H1 (cell line): ENCODE results near the gene CDH12. TPM values are rescaled to one million over a fixed set of nuclear protein-coding genes. Genes with fewer than 3 reads are reported as not detected.

Experiments
- CTCF ChIA-PET: fragments of 300-600 bp; sonication (Branson Sonifier 250); formaldehyde crosslinking; loops from one replicate; lab custom pipeline; 2021; ENCODE audit not compliant: partially characterized antibody; lab: Charles Lee
- POLR2A ChIA-PET: fragments of 300-600 bp; sonication (Branson Sonifier 250); formaldehyde crosslinking; loops from one replicate; lab custom pipeline; 2021; ENCODE audit warnings: inconsistent platforms; ENCODE audit not compliant: partially characterized antibody; lab: Charles Lee
- DNase-seq, 2 experiments: peaks; one replicate each; pipeline versions ENCODE4 v3.0.0 to v3.0.0-alpha.2; 2010 to 2022; ENCODE audit warnings: low spot score in 2 of 2, low read depth in 1 of 2, mixed read lengths in 1 of 2
- FAIRE-seq: peaks from 2 replicates; lab custom pipeline; 2011; peaks lifted over from hg19 to GRCh38; lab: Jason Lieb, UNC
- H2AFZ ChIP-seq: 2 replicates; pipeline ENCODE4 v1.8.1; 2012; ENCODE audit warnings: low read length, inconsistent platforms
- H2AK5ac ChIP-seq: 2 replicates; pipeline ENCODE4 v1.6.1; 2013; ENCODE audit warnings: low read depth, low read length
- H2BK120ac ChIP-seq: replicated peaks from 2 replicates; pipeline ENCODE3; 2013; ENCODE audit warnings: low read depth, low read length, inconsistent platforms
- H2BK12ac ChIP-seq: 2 replicates; pipeline ENCODE4 v1.6.1; 2013; ENCODE audit warnings: low read depth, low read length
- H2BK15ac ChIP-seq: 2 replicates; pipeline ENCODE4 v1.6.1; 2013; ENCODE audit warnings: low read length
- H2BK20ac ChIP-seq: 2 replicates; pipeline ENCODE4 v1.6.1; 2013; ENCODE audit warnings: low read length
- H2BK5ac ChIP-seq: 2 replicates; pipeline ENCODE4 v1.6.1; 2013; ENCODE audit warnings: low read depth, low read length
- H3K14ac ChIP-seq: 2 replicates; pipeline ENCODE4 v1.6.1; 2013; ENCODE audit warnings: inconsistent platforms; ENCODE audit not compliant: insufficient read length
- H3K18ac ChIP-seq: 2 replicates; pipeline ENCODE4 v1.6.1; 2013; ENCODE audit warnings: low read length; ENCODE audit errors: extremely low read depth
- H3K23ac ChIP-seq: 2 replicates; pipeline ENCODE4 v1.6.1; 2013; ENCODE audit warnings: inconsistent platforms; ENCODE audit not compliant: insufficient read length
- H3K23me2 ChIP-seq: 2 replicates; pipeline ENCODE4 v1.6.1; 2013; ENCODE audit warnings: low read depth, low read length
- H3K27ac ChIP-seq: 2 replicates; pipeline ENCODE4 v1.6.1; 2011; ENCODE audit warnings: low read depth, low read length, inconsistent platforms
- H3K27me3 ChIP-seq, 4 experiments: replicated peaks in 1 of 4; 1 replicate in 1 of 4; 2 replicates in 3 of 4; pipeline versions ENCODE4 v1.6.1 to v1.8.1; 2011 to 2013; ENCODE audit warnings: low read length in 3 of 4, mild to moderate bottlenecking in 3 of 4, inconsistent platforms in 2 of 4, mixed read lengths in 2 of 4, moderate library complexity in 1 of 4; ENCODE audit not compliant: control insufficient read depth in 3 of 4, insufficient read depth in 3 of 4; ENCODE audit errors: extremely low read depth in 1 of 4
- H3K36me3 ChIP-seq, 4 experiments: 2 replicates each; pipeline versions ENCODE4 v1.6.1 to v1.8.1; 2011 to 2013; ENCODE audit warnings: mild to moderate bottlenecking in 4 of 4, low read length in 3 of 4, moderate library complexity in 2 of 4, control low read depth in 1 of 4, inconsistent platforms in 1 of 4; ENCODE audit not compliant: insufficient read depth in 4 of 4, control insufficient read depth in 2 of 4
- H3K4ac ChIP-seq: replicated peaks from 2 replicates; pipeline ENCODE3; 2013; ENCODE audit warnings: low read length, low read depth, mixed read lengths, inconsistent platforms; ENCODE audit not compliant: insufficient read length
- H3K4me1 ChIP-seq, 4 experiments: replicated peaks in 1 of 4; 1 replicate in 1 of 4; 2 replicates in 3 of 4; pipeline versions ENCODE4 v1.6.1 to v1.8.1; 2011 to 2013; ENCODE audit warnings: low read length in 3 of 4, inconsistent platforms in 2 of 4, mixed read lengths in 1 of 4; ENCODE audit not compliant: insufficient read depth in 4 of 4, control insufficient read depth in 3 of 4
- H3K4me2 ChIP-seq, 2 experiments: 2 replicates each; pipeline versions ENCODE4 v1.6.1 to v1.8.1; 2011 to 2013; ENCODE audit warnings: low read depth in 2 of 2, low read length in 2 of 2, control low read depth in 1 of 2, inconsistent platforms in 1 of 2, mild to moderate bottlenecking in 1 of 2; ENCODE audit not compliant: insufficient read depth in 1 of 2
- H3K4me3 ChIP-seq, 4 experiments: fragments of 200-600, 300-600 bp in 1 of 4; sonication (generic), shearing (Covaris generic), sonication (Bioruptor Twin) in 1 of 4; 2 replicates each; pipeline versions ENCODE4 v1.5.1 to v1.8.1; 2011 to 2016; ENCODE audit warnings: low read length in 4 of 4, low read depth in 3 of 4, control low read depth in 2 of 4, inconsistent platforms in 2 of 4, mild to moderate bottlenecking in 2 of 4, mixed read lengths in 1 of 4, moderate library complexity in 1 of 4; ENCODE audit not compliant: insufficient read depth in 2 of 4; ENCODE audit errors: extremely low read depth in 1 of 4
- H3K56ac ChIP-seq: replicated peaks from 2 replicates; pipeline ENCODE3; 2013; ENCODE audit warnings: low read depth, mild to moderate bottlenecking, mixed read lengths, low read length, inconsistent platforms; ENCODE audit not compliant: insufficient read length
- H3K79me1 ChIP-seq: 2 replicates; pipeline ENCODE4 v1.6.1; 2013; ENCODE audit warnings: low read depth, low read length, control low read depth
- H3K79me2 ChIP-seq, 2 experiments: 2 replicates each; pipeline versions ENCODE4 v1.6.1 to v1.8.1; 2012 to 2013; ENCODE audit warnings: low read length in 2 of 2, mild to moderate bottlenecking in 2 of 2, inconsistent platforms in 1 of 2; ENCODE audit not compliant: insufficient read depth in 2 of 2, control insufficient read depth in 1 of 2
- H3K9ac ChIP-seq, 4 experiments: replicated peaks in 1 of 4; 1 replicate in 1 of 4; 2 replicates in 3 of 4; pipeline versions ENCODE4 v1.6.1 to v1.8.1; 2011 to 2013; ENCODE audit warnings: low read depth in 3 of 4, low read length in 3 of 4, control low read depth in 2 of 4, mild to moderate bottlenecking in 2 of 4, moderate library complexity in 2 of 4, inconsistent platforms in 1 of 4; ENCODE audit errors: extremely low read depth in 1 of 4
- H3K9me3 ChIP-seq, 2 experiments: 2 replicates each; pipeline versions ENCODE4 v1.6.1 to v1.8.1; 2012 to 2013; ENCODE audit warnings: mild to moderate bottlenecking in 2 of 2, moderate library complexity in 2 of 2, control low read depth in 1 of 2, inconsistent platforms in 1 of 2, low read depth in 1 of 2, low read length in 1 of 2, mixed read lengths in 1 of 2; ENCODE audit not compliant: insufficient read depth in 2 of 2
- H4K20me1 ChIP-seq, 2 experiments: replicated peaks in 1 of 2; 2 replicates each; pipeline versions ENCODE3 to v1.8.1; 2011 to 2013; ENCODE audit warnings: inconsistent platforms in 2 of 2, low read length in 2 of 2, mild to moderate bottlenecking in 1 of 2; ENCODE audit not compliant: insufficient read depth in 2 of 2, control insufficient read depth in 1 of 2
- H4K5ac ChIP-seq: 2 replicates; pipeline ENCODE4 v1.6.1; 2013; ENCODE audit warnings: low read length, low read depth, mixed read lengths, inconsistent platforms; ENCODE audit not compliant: insufficient read length
- H4K8ac ChIP-seq: 2 replicates; pipeline ENCODE4 v1.8.0; 2013; ENCODE audit warnings: mild to moderate bottlenecking, moderate library complexity, low read length, inconsistent platforms; ENCODE audit not compliant: insufficient read depth; ENCODE audit errors: extremely low read depth
- H4K91ac ChIP-seq: replicated peaks from 2 replicates; pipeline ENCODE3; 2013; ENCODE audit warnings: low read length, mixed read lengths, inconsistent platforms; ENCODE audit not compliant: insufficient read length
- BCL11A ChIP-seq, 2 experiments: IDR thresholded peaks; one replicate each; pipeline ENCODE4 v1.6.1; 2011; ENCODE audit warnings: low read depth in 2 of 2, low read length in 2 of 2, mild to moderate bottlenecking in 2 of 2
- CBX5 ChIP-seq: fragments of 300-800, 300-1000 bp; sonication (generic); IDR thresholded peaks from 2 replicates; pipeline ENCODE4 v1.7.1; 2016; ENCODE audit warnings: antibody characterized with exemption, low read length, low read depth
- CBX8 ChIP-seq: fragments of 300-800, 300-1000 bp; sonication (generic); IDR thresholded peaks from 2 replicates; pipeline ENCODE4 v1.7.1; 2016; ENCODE audit warnings: low read depth, low read length, borderline replicate concordance
- CHD2 ChIP-seq: IDR thresholded peaks from 2 replicates; pipeline ENCODE4 v1.6.1; 2012; ENCODE audit warnings: low read length, improper control_type of control experiment
- EZH2 ChIP-seq: fragments of 200-600 bp; sonication (generic); IDR thresholded peaks from 2 replicates; pipeline ENCODE4 v1.7.1; 2012; ENCODE audit warnings: low read depth, mild to moderate bottlenecking, moderate library complexity, low read length, inconsistent platforms; ENCODE audit not compliant: severe bottlenecking
- FOSL1 ChIP-seq: IDR thresholded peaks from 2 replicates; pipeline ENCODE4 v1.6.1; 2011; ENCODE audit warnings: mild to moderate bottlenecking, low read depth, low read length, moderate library complexity; ENCODE audit not compliant: insufficient read depth
- HDAC2 ChIP-seq, 2 experiments: fragments of 300-600 bp in 1 of 2; sonication (generic) in 1 of 2; IDR thresholded peaks; 2 replicates each; pipeline ENCODE4 v1.6.1; 2011 to 2012; ENCODE audit warnings: low read depth in 2 of 2, low read length in 2 of 2, mild to moderate bottlenecking in 2 of 2, moderate library complexity in 2 of 2, borderline replicate concordance in 1 of 2, inconsistent platforms in 1 of 2
- NANOG ChIP-seq: IDR thresholded peaks from 2 replicates; pipeline ENCODE4 v1.6.1; 2011; ENCODE audit warnings: low read length, low read depth, mild to moderate bottlenecking, inconsistent platforms; ENCODE audit not compliant: insufficient read depth, poor library complexity, severe bottlenecking
- RAD21 ChIP-seq, 2 experiments: IDR thresholded peaks in 1 of 2; conservative IDR thresholded peaks in 1 of 2; 2 replicates each; pipeline ENCODE4 v1.6.1; 2011; ENCODE audit warnings: low read depth in 2 of 2, low read length in 2 of 2, improper control_type of control experiment in 1 of 2, inconsistent platforms in 1 of 2, mild to moderate bottlenecking in 1 of 2, moderate library complexity in 1 of 2
- SIN3A ChIP-seq, 2 experiments: IDR thresholded peaks in 1 of 2; conservative IDR thresholded peaks in 1 of 2; 2 replicates each; pipeline ENCODE4 v1.6.1; 2011 to 2012; ENCODE audit warnings: low read length in 2 of 2, improper control_type of control experiment in 1 of 2, low read depth in 1 of 2, mild to moderate bottlenecking in 1 of 2
- TBP ChIP-seq: IDR thresholded peaks from 2 replicates; pipeline ENCODE4 v1.6.1; 2011; ENCODE audit warnings: low read depth, low read length, improper control_type of control experiment
- WGBS, 2 experiments: shearing (Covaris generic) in 1 of 2; methylation state at CpG; one replicate each; pipeline versions ENCODE4 v1.1.6 to v1.1.7; 2013 to 2015; ENCODE audit warnings: low lambda C conversion rate in 2 of 2, mixed read lengths in 2 of 2, inconsistent platforms in 1 of 2, low coverage in 1 of 2, missing lambda C conversion rate in 1 of 2; ENCODE audit not compliant: insufficient replicate concordance in 2 of 2, insufficient coverage in 1 of 2, insufficient read length in 1 of 2; ENCODE audit errors: extremely low coverage in 1 of 2, missing lambda C conversion rate in 1 of 2; 5-methylcytosine and 5-hydroxymethylcytosine counted together
- polyA plus RNA-seq, 7 experiments: library from polyadenylated mRNA; depleted of rRNA in 3 of 7; stranded (reverse) in 5 of 7; unstranded in 2 of 7; fragments of >200 nt in 5 of 7; fragments of 200-250 nt in 2 of 7; gene quantifications; 1 replicate in 5 of 7; 2 replicates in 1 of 7; 4 replicates in 1 of 7; pipeline versions ENCODE4 v1.2.1 to v1.2.3, GENCODE V29; 2011 to 2013; ENCODE audit warnings: missing spikeins in 2 of 7, mixed read lengths in 2 of 7
- total RNA-seq: library from RNA; stranded (reverse); fragmentation: NEBNext Ultra II Directional; extraction: Animal tissue kit (Norgen Biotek cat#: 25700); gene quantifications from 2 replicates; pipeline ENCODE4 v1.2.1, GENCODE V29; 2021

Gene CDH12
- total and polyA plus RNA-seq, 2 of the 8 experiments (the other 6 are each of a cell fraction or from before 2014, with no cell fraction given): 0.03 TPM; not detected in 1

- no peak overlapping the region for H4K5ac ChIP-seq
- H3K4me1 ChIP-seq: no peaks in the 10 kb centered on the region
- H2BK15ac ChIP-seq: no peak overlapping the region
- no peaks in the 10 kb centered on the region for H3K23me2 ChIP-seq
- H2BK120ac ChIP-seq: no peak overlapping the region
- H2AK5ac ChIP-seq: no peak overlapping the region
- H3K56ac ChIP-seq: no peak overlapping the region
- no peak overlapping the region for H2BK5ac ChIP-seq
- H3K14ac ChIP-seq: no peak overlapping the region
- peaks cover 4 to 5% of the 10 kb centered on the region in 2 experiments; a peak in 3 of 4 replicates for H3K9me3 ChIP-seq
- no peak for DNase-seq
- H4K91ac ChIP-seq: no peak overlapping the region
- H3K79me1 ChIP-seq: no peaks in the 10 kb centered on the region
- WGBS, 2 experiments: 84% methylated on average over 3 of the region's 3 CpGs; no CpG with 5 or more reads in 1 of the 2 experiments
- no peaks in the 10 kb centered on the region for H3K36me3 ChIP-seq
- H3K9ac ChIP-seq: no peak overlapping the region
- H3K23ac ChIP-seq: no peak overlapping the region
- H3K79me2 ChIP-seq: no peaks in the 10 kb centered on the region
- no peak overlapping the region for H4K8ac ChIP-seq
- no peak overlapping the region for H3K18ac ChIP-seq
- ChIA-PET POLR2A (no interaction called here), CTCF (no interaction called here)
- no peak overlapping the region for H3K4me3 ChIP-seq
- H4K20me1 ChIP-seq: no peaks in the 10 kb centered on the region
- no peak for FAIRE-seq
- H2BK12ac ChIP-seq: no peak overlapping the region
- no peaks in the 10 kb centered on the region for H3K27me3 ChIP-seq
- H2BK20ac ChIP-seq: no peak overlapping the region
- H2AFZ ChIP-seq: no peak overlapping the region
- no peak overlapping the region for H3K4ac ChIP-seq
- no peak overlapping the region for H3K27ac ChIP-seq
- no peak overlapping the region for H3K4me2 ChIP-seq
- TF ChIP-seq CBX5 (no peak), CHD2 (no peak), EZH2 (no peak), NANOG (no peak), RAD21 (IDR thresholded peaks at IDR 0.05 in 1 of 2, conservative IDR thresholded peaks at IDR 0.05 in 1 of 2; ENCODE audit: low read depth in 2 of 2, low read length in 2 of 2) (no peak), BCL11A (IDR thresholded peaks at IDR 0.05; ENCODE audit: low read depth in 2 of 2, low read length in 2 of 2) (no peak), CBX8 (no peak), HDAC2 (IDR thresholded peaks at IDR 0.05; ENCODE audit: borderline replicate concordance in 1 of 2, low read depth in 2 of 2, low read length in 2 of 2) (no peak), FOSL1 (no peak), SIN3A (conservative IDR thresholded peaks at IDR 0.05 in 1 of 2, IDR thresholded peaks at IDR 0.05 in 1 of 2; ENCODE audit: low read depth in 1 of 2, low read length in 2 of 2) (no peak), TBP (no peak)
These were observed 1141.0 kb downstream of the CDH12 start for GRCh38 chr5:21711866-21712758.
